Adipocyte (in vitro differentiated cells): ENCODE data around the gene KLF11.

ENCODE experiments used
- DNase-seq: peaks from one replicate; pipeline ENCODE4 v3.0.0-alpha.2; 2015; ENCODE audit warnings: low read depth
- H3K27me3 ChIP-seq: replicated peaks from 2 replicates; pipeline ENCODE4 v1.7.0; 2013; ENCODE audit warnings: mild to moderate bottlenecking, low read length, moderate library complexity; ENCODE audit not compliant: control insufficient read depth, insufficient read depth
- H3K36me3 ChIP-seq: 2 replicates; pipeline ENCODE4 v1.7.0; 2013; ENCODE audit warnings: low read length, mild to moderate bottlenecking, moderate library complexity; ENCODE audit not compliant: control insufficient read depth, insufficient read depth, severe bottlenecking
- H3K4me1 ChIP-seq: 2 replicates; pipeline ENCODE4 v1.7.0; 2013; ENCODE audit warnings: mild to moderate bottlenecking, low read length, moderate library complexity; ENCODE audit not compliant: control insufficient read depth, insufficient read depth
- H3K4me3 ChIP-seq: 2 replicates; pipeline ENCODE4 v1.7.0; 2013; ENCODE audit warnings: mild to moderate bottlenecking, low read length, moderate library complexity
- H3K9ac ChIP-seq: 2 replicates; pipeline ENCODE4 v1.7.0; 2013; ENCODE audit warnings: mild to moderate bottlenecking, low read length, moderate library complexity
- H3K9me3 ChIP-seq: 2 replicates; pipeline ENCODE4 v1.7.0; 2013; ENCODE audit warnings: mild to moderate bottlenecking, low read length, moderate library complexity; ENCODE audit not compliant: control insufficient read depth

Gene KLF11

GRCh38 chr2:10043256-10043905, at the start of gene KLF11:
TSS of gene KLF11 (plus strand) at chr2:10043550. CDS start at chr2:10043717, 167 bp downstream.
- H3K36me3 ChIP-seq = peaks cover 15% of the 10 kb centered on the region
- peaks cover 22% of the 10 kb centered on the region for H3K4me1 ChIP-seq
- no peaks in the 10 kb centered on the region for H3K9me3 ChIP-seq
- H3K4me3 ChIP-seq = peak within 1 kb of the TSS; percentile 86
- peak within 1 kb of the TSS; percentile 78 for H3K9ac ChIP-seq
- H3K27me3 ChIP-seq = no peaks in the 10 kb centered on the region
- DNase-seq = peak; percentile 97

- no peak for DNase-seq
- no peaks in the 10 kb centered on the region for H3K27me3 ChIP-seq
- peaks cover 8% of the 10 kb centered on the region for H3K36me3 ChIP-seq
- H3K4me1 ChIP-seq = peaks cover 25% of the 10 kb centered on the region
- no peak overlapping the region for H3K4me3 ChIP-seq
- no peak overlapping the region for H3K9ac ChIP-seq
- no peaks in the 10 kb centered on the region for H3K9me3 ChIP-seq
Measured at GRCh38 chr2:9994462-9994861, 48.9 kb upstream of the KLF11 start.

GRCh38 chr2:9995059-9995458, 48.3 kb upstream of the KLF11 start:
- DNase-seq = no peak

GRCh38 chr2:9996321-9996720, 47.0 kb upstream of the KLF11 start:
- no peak for DNase-seq
- Histone ChIP-seq H3K27me3 (no peaks in the 10 kb centered on the region), H3K9ac (no peak overlapping the region), H3K9me3 (no peaks in the 10 kb centered on the region), H3K36me3 (peaks cover 8% of the 10 kb centered on the region), H3K4me1 (peaks cover 25% of the 10 kb centered on the region), H3K4me3 (no peak overlapping the region)

More at GRCh38 chr2:9995059-9995458, 48.3 kb upstream of the KLF11 start:
- peaks cover 8% of the 10 kb centered on the region for H3K36me3 ChIP-seq
- H3K27me3 ChIP-seq = no peaks in the 10 kb centered on the region
- H3K9ac ChIP-seq = no peak overlapping the region
- H3K4me1 ChIP-seq = peaks cover 25% of the 10 kb centered on the region
- H3K9me3 ChIP-seq = no peaks in the 10 kb centered on the region
- H3K4me3 ChIP-seq = no peak overlapping the region

GRCh38 chr2:9997936-9998335, 45.4 kb upstream of the KLF11 start:
- peaks cover 16% of the 10 kb centered on the region for H3K4me1 ChIP-seq
- no peak for DNase-seq
- H3K4me3 ChIP-seq = no peak overlapping the region
- no peaks in the 10 kb centered on the region for H3K9me3 ChIP-seq
- peaks cover 8% of the 10 kb centered on the region for H3K36me3 ChIP-seq
- H3K9ac ChIP-seq = no peak overlapping the region
- no peaks in the 10 kb centered on the region for H3K27me3 ChIP-seq

GRCh38 chr2:9998916-9999654, 44.3 kb upstream of the KLF11 start:
- no peak for DNase-seq
- Histone ChIP-seq H3K4me3 (no peak overlapping the region), H3K9ac (no peak overlapping the region), H3K9me3 (no peaks in the 10 kb centered on the region), H3K27me3 (no peaks in the 10 kb centered on the region), H3K4me1 (peaks cover 16% of the 10 kb centered on the region), H3K36me3 (peaks cover 8% of the 10 kb centered on the region)

- no peak overlapping the region for H3K9ac ChIP-seq
- H3K9me3 ChIP-seq = no peaks in the 10 kb centered on the region
- no peaks in the 10 kb centered on the region for H3K27me3 ChIP-seq
- H3K4me1 ChIP-seq = peaks cover 21% of the 10 kb centered on the region
- H3K4me3 ChIP-seq = no peak overlapping the region
- no peak for DNase-seq
- peaks cover 8% of the 10 kb centered on the region for H3K36me3 ChIP-seq
Measured at GRCh38 chr2:9999693-10000092, 43.7 kb upstream of the KLF11 start.

GRCh38 chr2:10000541-10000940, 42.8 kb upstream of the KLF11 start:
- peaks cover 8% of the 10 kb centered on the region for H3K36me3 ChIP-seq
- no peaks in the 10 kb centered on the region for H3K27me3 ChIP-seq
- no peaks in the 10 kb centered on the region for H3K9me3 ChIP-seq
- no peak for DNase-seq
- no peak overlapping the region for H3K9ac ChIP-seq
- peaks cover 21% of the 10 kb centered on the region for H3K4me1 ChIP-seq
- no peak overlapping the region for H3K4me3 ChIP-seq

GRCh38 chr2:10001586-10001985, 41.8 kb upstream of the KLF11 start:
- Histone ChIP-seq H3K27me3 (no peaks in the 10 kb centered on the region), H3K4me3 (no peak overlapping the region), H3K9me3 (no peaks in the 10 kb centered on the region), H3K4me1 (peaks cover 21% of the 10 kb centered on the region), H3K36me3 (peaks cover 8% of the 10 kb centered on the region), H3K9ac (no peak overlapping the region)
- no peak for DNase-seq

GRCh38 chr2:10002109-10002508, 41.2 kb upstream of the KLF11 start:
- Histone ChIP-seq H3K27me3 (no peaks in the 10 kb centered on the region), H3K4me3 (no peak overlapping the region), H3K4me1 (peaks cover 25% of the 10 kb centered on the region), H3K9me3 (no peaks in the 10 kb centered on the region), H3K9ac (no peak overlapping the region), H3K36me3 (peaks cover 4% of the 10 kb centered on the region)
- no peak for DNase-seq

- H3K36me3 ChIP-seq = peaks cover 3% of the 10 kb centered on the region
- DNase-seq = no peak
- H3K9me3 ChIP-seq = no peaks in the 10 kb centered on the region
- no peaks in the 10 kb centered on the region for H3K27me3 ChIP-seq
- H3K4me1 ChIP-seq = peaks cover 30% of the 10 kb centered on the region
- H3K4me3 ChIP-seq = no peak overlapping the region
- no peak overlapping the region for H3K9ac ChIP-seq
Measured at GRCh38 chr2:10002681-10003080, 40.7 kb upstream of the KLF11 start.
